HG02884 (cell line): ENCODE measurements around the gene ITPKA.

Experiments used
- ATAC-seq: cut with Tn5 transposase; IDR thresholded peaks from one replicate; pipeline ENCODE4 v1.9.1; 2021; ENCODE audit warnings: mild to moderate bottlenecking, moderate library complexity; ENCODE audit not compliant: unreplicated experiment

ITPKA gene

GRCh38 chr15:41507820-41508290 lies 14.2 kb downstream of the ITPKA start:
- no peak for ATAC-seq

- no peak for ATAC-seq
Observed at GRCh38 chr15:41510728-41511127, 17.1 kb downstream of the ITPKA start.

- no peak for ATAC-seq
Observed at GRCh38 chr15:41511331-41511898, 17.7 kb downstream of the ITPKA start.

GRCh38 chr15:41511899-41512369 lies 18.3 kb downstream of the ITPKA start:
- ATAC-seq = no peak

GRCh38 chr15:41512512-41512939 lies 18.9 kb downstream of the ITPKA start:
- ATAC-seq = no peak

DNA sequence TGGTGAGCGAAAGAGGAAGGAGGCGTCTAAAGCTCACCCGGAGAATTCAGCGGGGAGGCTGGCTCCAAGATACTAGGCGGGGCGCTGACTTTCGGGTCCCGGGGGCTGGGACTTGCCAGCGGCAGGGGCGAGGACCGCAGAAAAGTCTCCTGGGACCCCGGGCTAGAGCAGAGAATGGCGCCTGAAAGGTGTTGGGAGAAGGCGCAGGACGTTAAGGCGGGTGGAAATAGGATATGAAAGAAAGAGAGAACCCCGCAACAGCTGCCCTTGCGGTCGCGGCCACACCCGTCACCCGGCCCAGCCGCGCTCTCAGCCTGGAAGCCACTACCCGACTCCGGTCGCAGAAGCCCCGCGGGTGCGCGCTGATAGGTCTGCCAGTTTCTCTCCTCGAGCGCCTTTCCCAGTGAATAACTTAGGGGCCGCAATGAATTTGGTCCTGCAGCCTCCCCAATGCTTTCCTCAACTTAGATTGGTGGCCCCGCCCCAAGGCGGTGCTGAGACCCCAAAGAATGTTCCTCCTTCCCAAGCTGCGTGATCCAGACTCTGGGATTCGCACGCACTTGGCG lies 19.3 kb downstream of the ITPKA start:
- ATAC-seq = no peak

DNA sequence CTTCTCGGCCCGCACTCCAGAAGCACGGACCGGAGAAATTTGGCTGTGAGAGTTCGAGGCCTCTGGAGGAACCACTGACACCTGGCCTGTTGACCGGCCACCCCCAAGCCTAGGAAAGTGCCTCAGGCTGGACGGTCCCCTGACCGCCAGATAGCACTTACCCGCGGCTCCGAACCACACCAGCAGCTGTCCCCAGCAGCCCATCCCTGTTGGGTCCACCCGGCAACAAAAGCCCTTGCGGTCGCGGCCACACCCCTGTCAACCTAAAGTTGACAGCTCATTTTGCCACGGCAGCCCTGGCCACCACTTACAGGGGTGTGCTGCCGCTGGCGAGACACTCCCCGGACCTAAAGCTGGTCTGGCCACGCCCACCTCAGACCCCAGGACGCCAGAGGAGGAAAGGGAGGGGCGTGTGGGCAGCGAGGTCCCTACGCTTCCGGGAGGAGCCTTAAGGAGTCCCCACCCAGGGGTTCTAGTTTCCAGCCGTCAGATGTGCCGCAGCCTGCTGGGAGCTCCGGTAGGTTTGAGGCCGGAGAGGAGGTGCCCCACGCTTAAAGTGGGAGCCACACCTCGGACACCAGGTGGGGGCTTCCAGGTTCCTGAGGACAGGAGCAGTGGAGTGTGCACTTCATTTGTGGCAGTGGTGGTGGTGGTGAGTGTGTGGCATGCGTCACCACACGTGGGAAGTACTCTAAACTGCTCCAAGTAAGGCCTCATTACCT lies 20.0 kb downstream of the ITPKA start, which contains the start of gene LTK:
TSS of gene LTK (minus strand) at position 322 of the 722 bp plus-strand sequence. CDS start at position 204, 118 bp downstream.
- ATAC-seq = no peak

DNA sequence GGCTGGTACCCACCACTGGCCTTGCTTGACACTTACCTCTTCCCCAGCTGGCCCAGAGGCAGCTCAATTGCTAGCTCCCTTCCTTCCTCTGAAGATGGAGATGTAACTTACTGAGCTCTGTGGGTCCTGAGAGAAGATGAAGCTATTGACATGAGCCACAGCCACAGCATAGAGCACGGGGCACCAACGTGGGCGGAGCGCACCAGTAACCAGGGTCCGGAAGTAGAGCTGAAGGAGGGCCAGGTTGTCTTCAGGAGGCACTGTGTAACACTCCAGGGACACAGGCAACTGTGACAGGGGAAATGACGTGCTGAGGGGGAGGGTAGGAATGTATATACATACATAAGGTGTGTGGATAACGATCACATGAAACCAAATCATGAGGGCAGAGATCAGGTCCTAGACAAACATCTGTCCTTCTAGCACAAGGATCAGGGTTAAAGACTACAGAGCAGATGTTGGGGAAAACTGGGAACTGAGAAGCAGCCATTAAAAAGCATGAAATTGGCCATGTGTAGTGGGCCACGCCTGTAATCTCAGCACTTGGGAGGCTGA lies 24.3 kb downstream of the ITPKA start:
- no peak for ATAC-seq

DNA sequence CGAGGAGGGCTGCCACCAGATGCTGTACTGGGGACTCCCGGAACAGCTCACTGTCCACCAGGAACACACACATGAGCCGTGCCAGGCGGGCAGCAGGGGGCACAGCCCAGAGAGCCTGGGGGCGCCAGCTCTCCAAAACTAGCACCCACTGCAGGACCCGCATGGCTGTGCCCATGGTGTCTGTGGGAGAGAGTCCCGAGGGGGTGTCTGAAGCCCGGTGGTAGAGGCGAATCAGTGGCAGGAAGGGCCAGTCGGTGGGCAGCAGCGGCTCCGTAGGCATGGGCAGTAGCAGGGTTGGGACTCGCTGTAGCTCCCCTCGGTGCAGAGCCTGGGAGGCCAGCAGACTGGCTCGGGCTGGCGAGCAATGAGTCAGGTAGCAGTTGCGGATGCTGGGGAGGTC lies 27.0 kb downstream of the ITPKA start:
- ATAC-seq = no peak

GRCh38 chr15:41521614-41522013 lies 27.9 kb downstream of the ITPKA start:
- no peak for ATAC-seq

DNA sequence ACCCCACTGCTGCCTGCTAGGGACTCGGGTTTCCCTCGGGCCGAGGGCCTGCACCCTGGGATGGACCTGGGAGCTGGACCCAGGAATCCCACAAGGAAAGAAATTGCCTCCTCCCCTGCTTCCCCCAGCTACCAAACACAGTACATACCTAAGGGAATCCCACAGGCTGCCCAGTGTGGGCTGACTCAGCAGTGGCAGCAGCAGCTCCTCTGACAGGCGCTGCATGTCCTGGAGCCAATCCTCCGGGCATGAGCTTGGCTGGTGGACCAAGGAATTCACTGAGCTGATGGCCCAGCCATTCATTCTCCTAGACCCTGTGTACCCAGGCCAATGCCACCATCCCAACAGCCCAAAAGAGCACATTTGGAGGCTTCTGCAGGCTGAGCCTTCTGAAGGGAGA lies 29.4 kb downstream of the ITPKA start:
- no peak for ATAC-seq

- no peak for ATAC-seq
Observed at GRCh38 chr15:41530363-41530956, 36.8 kb downstream of the ITPKA start.

DNA sequence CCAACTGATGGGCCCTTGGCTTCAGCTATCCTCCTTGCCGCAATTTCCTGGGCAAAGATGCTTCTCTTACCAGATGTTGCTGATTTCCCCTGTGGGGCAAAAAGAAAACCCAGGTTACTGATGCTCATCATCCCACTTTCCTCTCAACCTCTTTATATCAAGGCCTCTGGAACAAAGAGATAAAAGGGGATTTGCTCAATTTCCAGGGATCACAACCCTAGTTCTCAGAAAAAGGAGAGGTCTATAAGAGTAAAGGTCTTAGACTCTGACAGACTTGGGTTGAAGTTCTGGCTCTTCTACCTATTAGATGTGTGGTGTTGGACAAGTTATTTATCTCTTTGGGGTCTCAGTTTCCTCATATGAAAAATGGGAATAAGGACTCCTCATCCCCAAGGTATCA lies 41.9 kb downstream of the ITPKA start:
- ATAC-seq = no peak

- no peak for ATAC-seq
Observed at GRCh38 chr15:41536866-41537265, 43.2 kb downstream of the ITPKA start.

GRCh38 chr15:41543521-41543870 lies 49.8 kb downstream of the ITPKA start:
- ATAC-seq = no peak

DNA sequence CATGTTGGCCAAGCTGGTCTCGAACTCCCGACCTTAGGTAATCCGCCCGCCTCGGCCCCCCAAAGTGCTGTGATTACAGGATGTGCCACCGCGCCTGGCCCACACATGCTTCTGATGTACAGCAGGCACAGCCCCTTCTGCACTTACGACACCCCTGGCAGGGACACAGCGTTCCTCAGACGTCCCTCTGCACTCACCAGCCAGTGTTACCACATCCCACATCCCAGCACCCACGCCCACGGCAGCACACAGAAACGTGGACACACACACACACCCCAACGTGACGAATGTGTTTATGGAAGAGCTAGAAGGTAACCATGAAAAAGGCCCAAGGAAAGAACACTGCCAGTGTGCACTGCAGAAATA lies 51.0 kb downstream of the ITPKA start:
- no peak for ATAC-seq

GRCh38 chr15:41545218-41545617 lies 51.5 kb downstream of the ITPKA start:
- no peak for ATAC-seq

GRCh38 chr15:41546851-41547786 lies 53.4 kb downstream of the ITPKA start:
- ATAC-seq = no peak

- no peak for ATAC-seq
Observed at GRCh38 chr15:41550066-41550775, 56.5 kb downstream of the ITPKA start.
